ENCODE results near the gene ASB7.

DNA sequence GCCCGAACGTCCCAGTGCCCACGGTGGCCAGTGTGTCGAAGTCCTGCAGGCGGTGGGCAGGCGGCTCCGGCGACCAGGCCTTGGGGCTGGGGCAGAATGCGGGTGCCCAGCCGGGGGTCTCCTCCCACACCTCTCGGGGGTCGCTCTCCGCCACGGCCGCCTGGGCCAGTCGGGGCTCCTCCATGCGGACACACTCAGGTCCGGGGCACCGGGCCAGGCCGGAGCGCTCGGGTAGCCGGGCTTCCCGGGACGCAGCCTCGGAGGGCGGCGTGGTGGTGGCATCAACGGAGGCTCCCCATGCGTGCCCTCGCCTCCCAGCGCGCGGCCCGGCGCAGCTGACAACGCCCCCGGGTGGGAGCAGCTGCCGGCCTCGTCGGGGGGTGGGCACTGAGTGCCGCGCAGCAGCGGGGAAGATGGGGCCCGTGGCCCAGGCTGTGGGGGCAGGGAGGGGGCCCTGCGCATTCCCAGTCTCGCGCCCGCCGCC is 43.6 kb upstream of the ASB7 start:
- TF ChIP-seq, protein P1, sequence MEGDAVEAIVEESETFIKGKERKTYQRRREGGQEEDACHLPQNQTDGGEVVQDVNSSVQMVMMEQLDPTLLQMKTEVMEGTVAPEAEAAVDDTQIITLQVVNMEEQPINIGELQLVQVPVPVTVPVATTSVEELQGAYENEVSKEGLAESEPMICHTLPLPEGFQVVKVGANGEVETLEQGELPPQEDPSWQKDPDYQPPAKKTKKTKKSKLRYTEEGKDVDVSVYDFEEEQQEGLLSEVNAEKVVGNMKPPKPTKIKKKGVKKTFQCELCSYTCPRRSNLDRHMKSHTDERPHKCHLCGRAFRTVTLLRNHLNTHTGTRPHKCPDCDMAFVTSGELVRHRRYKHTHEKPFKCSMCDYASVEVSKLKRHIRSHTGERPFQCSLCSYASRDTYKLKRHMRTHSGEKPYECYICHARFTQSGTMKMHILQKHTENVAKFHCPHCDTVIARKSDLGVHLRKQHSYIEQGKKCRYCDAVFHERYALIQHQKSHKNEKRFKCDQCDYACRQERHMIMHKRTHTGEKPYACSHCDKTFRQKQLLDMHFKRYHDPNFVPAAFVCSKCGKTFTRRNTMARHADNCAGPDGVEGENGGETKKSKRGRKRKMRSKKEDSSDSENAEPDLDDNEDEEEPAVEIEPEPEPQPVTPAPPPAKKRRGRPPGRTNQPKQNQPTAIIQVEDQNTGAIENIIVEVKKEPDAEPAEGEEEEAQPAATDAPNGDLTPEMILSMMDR (conservative IDR thresholded peaks at IDR 0.05) = no peak
- no peak for TF ChIP-seq EZH2 (IDR thresholded peaks at IDR 0.05; ENCODE audit: low read depth)

Data from PC-9 (cell line).